HL-60/S4 treated with retinoic acid at 250 ng/mL for 4 days and 3 days (cell line): ENCODE results near the gene LRRC53.

ENCODE experiments used
- in situ Hi-C: fragments of 300-500 bp; cut with MboI; formaldehyde crosslinking; loops from 2 replicates; pipeline ENCODE4 v1.7.0; 2022; ENCODE audit warnings: low sequenced_read_pairs

Gene LRRC53

DNA sequence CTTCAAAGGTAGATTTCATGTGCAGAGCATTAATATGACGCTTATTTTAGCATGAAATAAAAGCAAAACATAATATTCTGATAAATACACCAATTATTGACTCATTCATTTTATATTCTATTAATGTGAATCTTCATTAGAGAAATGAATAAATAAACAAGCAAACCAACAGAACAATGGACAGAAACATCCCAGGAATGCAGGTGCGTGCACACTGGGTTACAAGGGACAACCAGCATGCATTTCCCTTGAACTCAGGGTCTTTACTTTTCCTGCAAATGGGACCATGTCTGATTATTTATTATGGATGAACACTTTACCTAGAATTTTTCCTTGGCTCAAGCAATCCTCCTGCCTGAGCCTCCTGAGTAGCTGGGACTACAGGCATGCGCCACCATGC lies 13.5 kb downstream of the LRRC53 start:
- in situ Hi-C loops: no loop called here

DNA sequence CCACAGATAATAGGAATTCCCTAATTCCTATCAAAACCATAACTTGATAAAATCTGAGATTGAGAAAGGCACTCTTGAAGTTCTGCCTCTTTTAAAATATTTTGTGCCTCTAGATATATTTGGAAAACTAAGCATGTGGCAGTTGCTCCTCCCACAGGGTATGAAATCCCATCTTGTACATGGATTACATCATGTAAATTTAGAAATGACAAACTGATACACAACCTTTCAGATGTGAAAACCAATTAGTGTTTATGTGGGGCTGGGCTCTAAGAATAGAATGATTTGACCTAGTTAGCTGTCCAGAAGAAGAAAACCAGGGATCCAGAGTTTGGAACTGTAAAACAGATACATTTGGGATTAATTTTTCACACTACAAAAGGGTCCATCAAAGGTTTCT lies 15.7 kb downstream of the LRRC53 start:
- in situ Hi-C loops: no loop called here

DNA sequence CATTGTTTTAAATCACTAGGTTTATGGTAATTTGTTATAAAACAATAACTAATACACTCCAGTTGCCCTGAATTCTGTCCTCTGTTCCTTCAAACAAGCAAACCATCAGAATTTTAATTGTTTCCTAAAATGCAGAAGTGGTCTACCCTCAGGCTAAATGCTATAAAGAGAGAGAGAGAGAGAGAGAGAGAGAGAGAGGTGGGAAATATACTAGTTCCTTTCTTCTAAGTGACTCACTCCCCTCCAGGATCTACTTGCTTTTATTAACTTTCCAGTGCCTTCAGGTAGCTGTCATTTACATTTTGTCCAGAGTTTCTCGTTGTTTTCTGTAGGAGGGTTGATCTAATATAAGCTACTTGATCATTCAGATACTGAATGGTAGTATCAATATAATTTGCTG lies 26.4 kb downstream of the LRRC53 start:
- in situ Hi-C loops: no loop called here

DNA sequence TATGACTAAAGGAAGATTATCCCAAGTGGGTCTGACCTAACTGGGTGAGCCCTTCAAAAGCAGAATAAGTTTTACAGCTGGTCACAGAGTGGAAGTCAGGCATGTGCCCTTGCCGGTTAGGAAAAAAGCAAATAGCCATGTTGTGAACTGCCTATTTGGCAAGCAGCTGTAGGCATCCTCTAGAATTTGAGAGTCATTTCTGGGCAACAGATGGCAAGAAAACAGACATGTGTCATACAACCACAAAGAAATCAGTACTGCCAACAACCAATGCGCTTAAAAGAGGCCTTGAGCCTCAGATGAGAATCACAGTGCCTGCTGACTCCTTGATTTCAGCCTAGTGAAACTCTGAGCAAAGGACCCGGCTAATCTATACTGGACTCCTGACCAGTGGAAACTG lies 26.8 kb downstream of the LRRC53 start:
- in situ Hi-C loops: no loop called here

DNA sequence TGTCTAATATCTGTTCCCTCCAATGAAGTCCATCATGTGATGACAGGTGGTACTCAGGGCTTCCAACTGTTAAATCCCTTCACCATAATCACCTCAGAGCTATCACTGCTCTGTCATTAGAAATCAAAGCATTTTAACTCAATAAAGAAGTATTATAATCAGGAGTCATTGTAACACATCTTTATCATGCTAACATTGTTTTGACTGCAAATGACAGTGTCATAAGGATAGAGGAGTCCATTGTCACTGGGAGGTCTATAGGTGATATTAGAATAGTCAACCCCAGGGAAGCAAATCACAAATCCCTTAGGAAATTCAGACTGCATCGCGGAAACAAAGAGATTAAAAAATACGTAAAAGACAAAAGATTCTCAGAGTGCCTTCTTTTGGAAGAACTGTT lies 30.8 kb downstream of the LRRC53 start:
- in situ Hi-C loops: no loop called here

DNA sequence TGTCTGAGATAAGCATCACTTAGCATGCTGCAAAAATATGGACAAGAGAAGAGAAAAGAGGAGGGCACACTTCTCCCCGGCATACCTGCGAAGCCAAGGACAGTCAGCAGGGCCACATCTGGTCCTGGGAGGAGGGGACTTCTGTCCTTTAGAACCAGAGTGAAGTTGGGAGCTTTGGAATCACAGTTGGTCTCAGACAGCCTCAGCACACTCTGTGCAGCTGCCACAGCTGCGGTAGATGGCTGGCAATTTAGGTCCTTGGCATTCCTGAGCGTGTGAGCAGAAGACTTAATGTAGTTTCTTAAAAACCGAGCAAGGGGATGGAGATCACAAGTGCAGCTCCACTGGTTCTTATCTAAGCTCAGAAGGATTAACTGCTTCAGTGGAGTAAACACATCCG lies 32.3 kb downstream of the LRRC53 start:
- in situ Hi-C loops: no loop called here

DNA sequence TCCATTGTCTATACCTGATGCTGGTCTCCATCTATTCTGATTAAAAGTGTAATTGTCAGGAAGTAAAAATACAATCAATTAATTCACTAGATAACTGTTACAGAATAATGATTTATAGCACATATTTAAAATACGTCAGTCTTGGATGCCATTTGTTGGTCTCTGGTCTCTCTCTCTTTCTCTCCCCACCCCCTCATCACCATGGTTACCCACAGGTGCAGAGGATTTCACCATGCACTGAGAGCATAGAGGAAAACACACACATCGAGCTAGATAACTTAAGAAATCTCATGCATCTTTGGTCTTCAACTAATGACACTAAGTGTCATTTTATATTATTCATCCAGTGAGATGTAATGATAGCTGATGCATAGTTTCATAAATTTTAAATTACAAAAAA lies 33.4 kb downstream of the LRRC53 start:
- in situ Hi-C loops: no loop called here

DNA sequence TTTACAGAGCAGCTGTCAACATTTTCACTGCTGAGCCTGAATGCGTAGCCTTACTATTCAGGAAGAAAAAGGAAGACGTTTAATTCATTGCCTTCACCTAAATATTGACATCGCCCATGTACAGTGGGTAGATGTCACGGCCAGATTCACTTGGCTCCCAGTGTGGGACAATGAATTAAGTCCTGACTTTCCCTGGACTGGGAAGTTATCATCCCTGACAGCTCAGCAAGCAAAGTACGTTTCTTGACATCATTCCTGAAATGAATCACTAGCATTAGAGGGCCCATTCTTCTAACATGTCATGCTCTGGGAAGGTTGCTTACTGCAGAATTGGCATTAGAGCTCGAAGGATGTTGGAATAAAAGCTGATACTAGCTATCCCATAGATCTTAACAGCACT lies 37.8 kb downstream of the LRRC53 start:
- in situ Hi-C loops: no loop called here

DNA sequence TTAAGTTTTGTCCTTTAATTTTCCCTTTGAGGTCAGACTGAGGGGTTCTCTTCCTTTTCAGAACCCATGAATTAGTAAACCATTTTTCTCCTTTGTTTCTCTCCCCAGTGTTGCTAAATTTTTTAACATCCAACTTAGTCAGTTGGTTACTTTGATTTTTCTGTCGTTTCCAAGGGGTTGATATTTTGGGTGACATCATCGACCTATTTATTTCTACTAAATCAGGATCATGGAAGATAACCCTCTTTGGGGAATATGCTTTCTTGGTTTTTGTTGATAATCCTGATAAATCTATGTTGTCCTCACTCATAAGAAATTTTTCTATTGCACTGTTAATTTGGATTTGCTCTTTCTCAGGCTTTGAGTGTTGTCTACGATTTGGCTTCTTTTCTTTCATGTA lies 40.9 kb downstream of the LRRC53 start:
- in situ Hi-C loops: no loop called here

DNA sequence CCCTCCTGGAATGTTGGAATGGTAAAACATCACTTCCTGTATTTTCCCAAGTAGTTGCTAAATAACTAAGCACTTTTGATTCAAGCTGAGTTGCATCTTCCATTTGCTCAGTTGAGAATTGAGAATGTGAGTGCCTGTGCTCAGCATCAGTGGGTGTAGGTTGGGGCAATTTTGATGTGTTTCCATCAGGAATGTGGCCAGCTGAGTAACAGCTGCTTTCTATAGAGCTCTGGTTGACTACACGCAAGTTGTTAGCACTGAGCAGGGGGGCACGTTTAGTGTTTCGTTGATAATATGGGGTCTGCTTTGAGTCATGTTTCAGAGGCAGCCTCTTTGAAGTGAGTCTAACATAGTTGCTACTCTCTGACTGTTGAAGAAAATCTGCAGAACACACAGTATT lies 41.5 kb downstream of the LRRC53 start:
- in situ Hi-C loops: no loop called here

DNA sequence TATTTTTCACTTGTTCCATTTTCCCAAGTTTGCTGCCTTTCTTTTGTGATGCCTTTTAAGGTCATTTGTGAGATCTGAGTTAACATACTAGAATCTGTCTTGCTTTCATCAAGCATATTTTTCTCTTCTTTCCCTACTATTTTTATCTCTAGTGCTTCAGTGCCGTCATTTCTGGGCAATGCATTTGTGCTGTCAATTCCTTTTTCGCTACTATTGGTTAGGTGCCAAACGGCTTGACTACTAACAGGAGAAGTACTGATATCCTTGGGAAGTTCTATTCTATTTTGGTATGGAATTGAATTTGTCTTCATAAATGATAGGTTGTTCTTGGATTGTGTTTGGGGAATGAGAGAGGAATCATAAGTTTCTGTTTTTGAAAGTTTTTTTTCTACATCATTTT lies 42.2 kb downstream of the LRRC53 start:
- in situ Hi-C loops: no loop called here

DNA sequence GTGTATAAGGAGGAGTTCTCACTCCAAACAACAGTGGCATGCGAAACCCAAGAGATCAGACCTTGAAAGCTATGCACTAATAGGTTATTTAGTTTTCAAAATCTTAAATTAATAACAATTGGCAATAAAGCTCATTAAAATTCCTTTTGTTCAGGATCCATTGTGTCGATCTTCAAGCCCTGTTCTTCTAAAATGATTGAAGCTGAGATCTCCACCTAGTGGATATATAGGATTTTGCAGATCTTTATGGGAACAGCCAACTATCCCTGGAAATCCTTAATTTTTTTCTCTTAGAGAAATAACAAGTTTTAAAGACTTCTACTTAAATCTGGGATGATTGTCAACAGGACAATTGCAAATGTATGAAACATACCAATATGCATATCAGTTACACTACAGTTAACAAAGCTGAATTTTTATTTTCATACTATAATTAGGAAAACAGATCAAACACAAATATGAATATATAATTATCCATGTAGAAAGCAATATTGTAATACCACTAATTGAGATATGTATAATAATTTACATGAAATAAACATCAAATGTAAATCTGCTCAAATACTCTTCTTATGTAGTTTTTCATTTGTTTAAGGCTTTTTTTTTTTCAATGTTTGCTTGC lies 43.3 kb downstream of the LRRC53 start:
- in situ Hi-C loops: no loop called here

DNA sequence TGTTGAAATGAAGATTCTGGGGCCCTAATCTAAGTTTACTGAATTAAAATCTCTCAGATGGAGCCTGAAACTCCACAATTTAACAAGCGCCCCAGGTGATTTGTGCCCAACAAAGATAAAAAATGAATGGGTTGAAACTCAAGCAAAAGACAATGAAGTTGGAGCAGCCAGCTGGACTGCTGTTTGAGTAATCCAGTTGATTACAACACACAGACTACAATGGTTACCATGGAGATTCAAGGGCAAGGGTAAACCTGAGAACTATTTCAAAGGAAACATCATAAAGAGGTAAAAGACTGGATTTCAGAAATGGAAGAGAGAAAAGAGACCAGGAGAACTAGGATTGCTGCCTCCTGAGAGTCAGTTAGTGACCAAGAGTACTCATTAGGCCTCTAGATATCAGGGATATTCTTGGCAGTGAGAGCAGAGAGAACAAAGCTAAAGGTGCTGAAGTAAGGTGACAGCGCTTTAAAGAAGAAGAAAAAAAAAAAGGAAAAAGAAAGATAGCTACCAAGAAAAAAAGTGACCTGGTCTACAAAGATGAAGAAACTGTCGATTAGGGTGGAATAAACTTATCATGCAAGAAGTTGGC lies 44.5 kb downstream of the LRRC53 start:
- in situ Hi-C loops: no loop called here

DNA sequence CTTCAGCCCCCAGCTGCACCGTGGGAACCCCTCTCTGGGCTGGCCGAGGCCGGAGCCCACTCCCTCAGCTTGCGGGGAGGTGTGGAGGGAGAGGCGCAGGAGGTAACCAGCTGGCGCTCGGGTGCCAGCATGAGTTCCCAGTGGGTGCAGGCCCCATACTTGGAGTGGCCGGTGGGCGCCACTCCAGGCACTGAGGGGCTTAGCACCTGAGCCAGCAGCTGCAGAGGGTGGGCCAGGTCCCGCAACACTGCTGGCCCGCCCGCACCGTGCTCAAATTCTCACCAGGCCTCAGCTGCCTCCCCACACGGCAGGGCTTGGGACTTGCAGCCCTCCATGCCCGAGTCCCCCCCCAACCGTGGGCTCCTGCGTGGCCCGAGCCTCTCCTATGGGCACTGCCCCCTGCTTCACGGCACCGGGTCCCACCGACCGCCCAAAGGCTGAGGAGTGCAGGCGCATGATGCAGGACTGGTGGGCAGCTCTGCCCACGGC lies 47.2 kb downstream of the LRRC53 start:
- in situ Hi-C loops: no loop called here

DNA sequence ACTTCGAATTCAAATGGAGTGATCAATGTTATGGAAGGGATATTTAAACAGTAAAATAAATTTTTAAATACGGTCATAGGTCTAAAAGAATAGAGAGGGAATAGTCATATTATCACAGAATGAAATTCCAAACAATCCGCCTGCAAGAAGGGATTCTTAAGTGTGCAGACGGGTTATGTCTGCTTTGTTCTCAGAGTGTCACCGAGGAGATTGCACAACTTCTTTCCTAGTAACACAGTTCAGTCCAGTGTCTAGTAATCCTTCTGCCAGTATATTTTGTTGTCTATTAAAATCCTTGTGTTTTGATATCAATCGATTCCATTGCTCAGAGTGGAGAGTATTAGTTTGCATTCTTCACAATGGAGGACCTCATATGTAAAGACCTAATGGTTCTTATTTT lies 48.4 kb downstream of the LRRC53 start:
- in situ Hi-C loops: no loop called here

DNA sequence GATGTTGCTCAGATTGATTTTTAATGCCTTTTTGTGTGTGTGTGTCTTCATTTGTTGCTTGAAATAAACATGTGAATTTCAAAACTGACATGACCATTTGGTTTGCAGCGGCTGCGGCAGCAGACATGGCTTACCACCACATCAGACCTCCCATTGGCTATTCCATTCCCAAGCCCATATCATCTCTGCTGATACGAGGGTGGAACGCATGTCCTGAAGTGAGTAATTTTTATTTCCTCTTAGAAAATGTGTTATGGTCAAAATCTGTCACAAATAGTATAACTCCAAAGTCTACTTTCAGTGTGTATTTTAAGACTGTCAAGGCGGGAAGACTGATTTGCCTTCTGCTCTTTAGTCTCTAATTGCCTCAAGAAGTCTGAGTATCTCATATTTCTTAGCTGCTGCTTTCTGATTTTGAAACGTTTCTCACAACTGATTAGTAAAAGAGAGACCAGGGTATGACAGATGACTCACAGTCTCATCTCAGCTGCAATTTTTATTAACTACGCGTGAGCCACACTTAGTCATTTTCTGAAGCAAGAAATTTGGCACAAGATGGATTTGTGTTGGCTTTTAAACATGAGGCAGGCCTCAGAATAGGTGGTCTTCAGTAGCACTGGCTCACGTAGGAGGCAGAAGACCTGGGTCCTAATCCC lies 49.0 kb downstream of the LRRC53 start:
- in situ Hi-C loops: no loop called here

DNA sequence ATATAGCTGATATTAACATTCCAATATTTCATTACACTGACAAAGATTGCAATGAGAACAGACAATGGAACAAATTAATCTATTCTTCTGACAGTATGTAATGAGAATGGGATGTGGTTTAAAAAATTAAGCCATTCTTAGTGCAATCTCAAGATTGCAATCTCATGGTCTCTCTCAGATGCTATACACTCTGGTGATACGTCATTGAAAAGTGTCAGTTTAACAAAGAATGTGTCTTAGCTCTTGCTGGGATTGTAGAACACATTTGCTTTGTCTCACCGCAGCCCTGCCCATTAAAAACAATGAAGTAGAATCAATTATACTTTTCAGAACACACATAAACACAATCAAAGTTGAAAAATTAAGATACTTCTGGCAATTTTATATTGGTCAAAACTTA lies 55.2 kb downstream of the LRRC53 start:
- in situ Hi-C loops: no loop called here

DNA sequence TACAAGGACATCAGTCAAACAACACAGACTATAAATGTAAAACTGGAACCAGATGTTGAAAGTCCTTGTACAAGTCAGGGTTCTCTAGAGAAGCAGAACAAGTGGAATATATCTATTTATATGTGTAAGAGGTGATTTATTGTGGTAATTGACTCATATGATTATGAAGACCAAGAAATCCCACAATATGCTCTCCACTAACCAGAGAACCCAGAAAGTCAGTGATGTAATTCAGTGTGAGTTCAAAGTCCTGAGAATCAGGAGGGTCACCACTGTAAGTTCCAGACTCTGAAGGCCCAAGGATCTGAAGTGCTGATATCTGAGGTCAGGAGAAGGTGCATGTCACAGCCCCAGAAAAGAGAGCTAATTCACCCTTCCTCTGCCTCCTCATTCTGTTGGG lies 57.0 kb downstream of the LRRC53 start:
- in situ Hi-C loops: no loop called here

DNA sequence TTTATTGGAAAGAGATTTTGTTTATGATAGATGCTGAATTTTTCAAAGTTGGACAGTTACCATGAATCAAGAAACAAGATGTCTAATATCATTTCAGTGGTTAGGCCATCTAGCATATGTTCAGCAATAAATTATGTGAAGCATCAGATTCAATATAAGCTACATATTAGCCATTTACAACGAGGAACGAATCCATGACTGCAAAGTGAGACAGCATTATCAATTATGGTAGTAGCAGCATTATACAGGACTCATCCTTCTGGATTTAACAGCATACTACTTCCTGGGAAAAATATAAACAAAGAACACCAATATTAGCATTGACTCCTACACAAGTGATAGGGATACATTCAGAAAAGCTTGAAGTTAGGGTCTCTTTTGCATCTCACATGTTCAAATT lies 59.1 kb downstream of the LRRC53 start:
- in situ Hi-C loops: no loop called here

DNA sequence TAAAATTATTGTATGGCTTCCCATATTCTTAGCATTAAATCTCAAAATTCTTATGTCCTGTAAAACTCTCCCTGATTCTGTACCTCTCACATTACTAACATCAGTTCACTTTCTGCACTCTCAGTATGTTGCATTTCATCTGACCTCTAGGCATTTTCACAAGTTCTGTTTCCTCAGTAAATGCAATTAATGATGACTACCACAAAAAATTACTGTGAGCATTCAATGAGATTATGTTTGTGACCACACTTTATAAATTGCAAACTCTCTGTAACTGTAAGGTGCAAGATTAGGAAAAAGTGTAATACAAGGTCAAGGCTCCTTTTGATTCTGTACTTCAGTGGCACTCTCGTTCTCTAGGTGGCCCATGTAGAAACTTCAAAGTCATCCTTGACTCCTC lies 60.4 kb downstream of the LRRC53 start:
- in situ Hi-C loops: no loop called here

DNA sequence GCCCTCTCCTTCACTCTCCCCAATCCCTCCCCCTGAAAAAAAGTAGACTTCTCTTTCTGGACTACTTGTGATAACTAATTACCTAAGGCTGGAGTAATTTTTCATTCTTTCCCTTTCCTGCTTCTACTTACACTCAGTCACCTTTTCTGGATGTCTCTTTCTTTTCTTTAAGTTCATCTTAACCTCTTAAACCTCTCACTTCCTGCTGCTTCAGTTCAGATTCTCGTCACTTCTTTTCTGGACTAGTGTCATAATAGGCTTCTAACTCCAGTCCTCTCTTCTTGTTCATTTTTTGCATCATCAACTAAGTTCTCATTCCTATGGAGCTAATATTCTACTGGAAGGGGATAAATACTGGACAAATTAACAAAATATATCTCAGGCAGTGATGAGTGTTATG lies 75.4 kb downstream of the LRRC53 start:
- in situ Hi-C loops: no loop called here

DNA sequence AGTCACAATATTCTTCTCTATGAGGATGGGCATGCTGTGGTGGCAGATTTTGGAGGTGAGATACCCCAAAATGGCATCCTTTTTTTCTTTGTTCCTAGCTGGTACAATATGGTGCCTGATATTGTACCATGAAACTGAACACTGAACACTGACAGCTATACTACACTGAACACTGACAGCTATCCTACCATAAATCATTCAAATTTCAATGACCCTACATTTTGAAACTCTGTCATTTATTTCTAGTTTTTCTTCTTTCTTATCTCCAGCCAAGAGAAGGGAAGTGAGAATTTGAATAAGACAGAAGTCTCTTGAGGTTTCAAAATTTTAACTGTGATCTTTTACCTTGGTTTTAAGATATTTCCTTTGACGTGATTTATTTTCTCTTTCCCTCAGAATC lies 76.3 kb downstream of the LRRC53 start:
- in situ Hi-C loops: no loop called here

DNA sequence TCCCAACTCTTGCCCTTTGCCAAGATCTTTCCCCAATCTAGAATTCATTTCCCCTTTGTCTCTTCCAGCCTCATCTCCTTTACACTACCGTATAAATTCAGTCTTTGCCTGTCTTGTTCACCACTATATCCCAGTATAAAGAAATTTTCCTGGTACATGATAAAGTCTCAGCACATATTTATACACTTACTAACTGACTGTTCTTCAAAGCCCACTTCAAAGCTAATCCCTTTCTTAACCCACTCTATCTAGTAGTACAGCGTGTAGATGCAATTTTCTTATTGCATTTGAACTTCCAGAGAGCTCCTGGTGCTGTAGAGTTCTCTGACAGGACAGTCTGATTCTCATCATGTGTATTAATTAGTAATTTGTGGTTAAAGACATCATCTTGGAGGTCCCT lies 78.1 kb downstream of the LRRC53 start:
- in situ Hi-C loops: no loop called here
